GM18499 (cell line): Measurements from ENCODE around the gene EPHX1.

Source experiments
- ATAC-seq: cut with Tn5 transposase; IDR thresholded peaks from one replicate; pipeline ENCODE4 v1.9.1; 2021; ENCODE audit warnings: moderate number of reproducible peaks; ENCODE audit not compliant: insufficient read depth, unreplicated experiment

Gene EPHX1

DNA sequence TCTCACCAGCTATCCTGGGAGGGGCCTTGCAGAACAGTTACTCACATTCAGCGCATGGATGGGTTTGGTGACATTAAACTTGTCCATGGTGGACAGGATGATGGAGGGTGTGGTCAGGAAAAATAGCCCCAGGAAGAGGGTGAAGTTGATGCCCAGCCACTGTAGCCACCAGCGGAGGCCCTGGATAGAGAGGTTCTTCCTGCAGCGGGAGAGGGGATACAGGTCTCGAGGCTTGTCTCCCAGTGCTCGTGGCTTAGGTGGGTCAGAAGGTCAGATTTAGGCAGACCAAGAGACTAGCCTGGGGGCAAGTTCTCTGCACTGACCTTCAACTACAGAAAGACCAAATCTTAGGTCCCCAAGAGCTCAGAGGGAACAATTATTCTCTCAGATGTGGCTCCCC, 49.2 kb downstream of the EPHX1 start:
- ATAC-seq, result no peak

DNA sequence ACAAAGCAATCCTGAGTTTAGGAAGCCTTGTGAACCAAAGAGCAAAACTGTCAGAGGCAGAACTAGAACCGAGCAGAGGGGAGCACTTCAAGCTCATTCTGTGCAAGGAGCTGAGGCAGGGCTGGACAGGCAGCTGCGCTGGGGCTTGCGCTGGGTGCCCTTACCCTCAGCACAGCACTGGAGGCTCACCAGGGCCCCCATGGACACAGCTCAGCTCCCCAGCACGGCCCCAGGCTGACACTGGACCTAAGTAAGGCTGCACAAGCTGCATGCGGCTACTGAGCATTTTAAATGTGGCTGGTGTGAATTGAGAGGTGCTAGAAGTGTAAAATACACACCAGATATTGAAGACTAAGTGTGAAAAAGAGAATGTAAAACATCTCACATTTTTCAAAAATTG, 50.2 kb downstream of the EPHX1 start:
- no peak for ATAC-seq

DNA sequence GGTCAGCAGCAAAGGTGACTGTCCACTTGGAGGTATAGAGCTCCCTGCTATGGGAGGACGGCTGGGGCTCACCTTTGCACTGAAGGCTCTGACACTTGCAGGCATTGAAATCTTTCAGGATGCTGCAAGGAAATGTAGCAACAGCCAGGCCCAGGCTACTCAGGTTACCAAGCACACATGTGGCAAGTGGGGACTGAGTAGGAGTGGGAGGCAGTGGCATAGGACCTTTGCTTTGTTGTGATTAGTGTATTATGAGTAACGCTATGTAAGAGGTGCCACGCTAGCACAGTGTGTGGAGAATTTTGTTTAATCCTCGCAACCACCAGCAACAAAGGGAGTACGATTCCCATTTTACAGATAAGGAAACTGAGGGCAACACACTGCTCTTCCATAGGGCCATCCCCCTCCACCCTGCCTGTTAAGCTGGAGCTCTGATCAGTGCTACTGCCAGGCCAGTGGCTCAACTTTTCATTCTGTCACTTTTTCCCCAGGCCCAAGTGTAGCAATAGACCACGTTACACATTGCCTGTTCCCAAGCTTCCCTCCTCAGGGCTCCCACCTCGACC, 51.0 kb downstream of the EPHX1 start:
- no peak for ATAC-seq

DNA sequence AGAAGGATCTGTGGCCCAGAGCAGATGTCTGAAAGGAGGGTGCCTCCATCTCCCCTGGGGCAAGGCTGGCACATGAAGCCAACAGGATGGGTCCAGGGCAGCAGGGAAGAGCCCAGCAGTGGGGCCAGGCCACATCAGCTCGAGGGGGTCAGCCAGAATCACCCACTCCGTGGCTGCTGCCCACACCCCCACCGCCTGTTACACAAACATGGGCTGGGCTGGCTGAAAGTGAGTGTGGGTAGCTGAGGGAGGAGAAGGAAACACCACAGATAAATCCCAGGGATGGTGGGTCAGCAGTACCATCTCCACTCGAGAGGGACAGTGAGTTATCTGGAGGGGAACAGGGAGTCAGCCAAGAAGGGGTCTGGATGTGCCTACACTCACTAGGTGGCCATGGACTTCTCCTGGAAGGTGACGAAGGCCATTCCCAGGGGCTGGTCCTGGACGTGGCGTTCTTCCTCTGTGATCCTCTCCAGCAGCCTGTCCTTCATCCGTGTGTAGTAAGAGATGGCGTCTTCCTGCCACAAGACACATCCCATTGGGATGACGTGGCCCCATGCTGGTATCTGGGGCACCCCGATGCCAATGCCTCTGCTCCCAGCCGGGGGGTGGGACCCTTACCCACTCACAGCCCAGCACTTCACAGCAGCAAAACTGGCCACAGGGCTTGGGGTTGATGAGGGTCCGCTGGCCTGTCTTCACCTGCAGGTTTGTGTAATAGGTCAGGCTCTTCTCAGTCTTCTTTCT, 52.1 kb downstream of the EPHX1 start:
- ATAC-seq, result no peak

DNA sequence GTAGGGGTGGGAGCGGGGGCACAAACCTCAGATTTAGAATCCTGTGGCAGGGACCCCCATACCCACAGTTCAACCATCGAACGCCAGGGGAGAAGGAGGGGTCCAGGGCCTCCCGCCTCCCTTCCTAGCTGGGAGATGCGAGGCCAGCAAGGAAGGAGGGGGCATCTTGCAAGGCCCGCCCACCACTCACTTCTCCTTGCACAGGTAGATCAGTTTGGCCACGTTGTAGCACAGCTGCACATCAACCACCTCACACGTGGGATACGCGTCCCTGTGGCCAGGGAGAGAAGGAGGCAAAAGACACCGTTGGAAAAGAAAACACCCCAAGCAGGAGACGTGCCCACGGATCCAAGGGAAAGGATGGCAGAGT, 52.6 kb downstream of the EPHX1 start:
- ATAC-seq, result no peak

DNA sequence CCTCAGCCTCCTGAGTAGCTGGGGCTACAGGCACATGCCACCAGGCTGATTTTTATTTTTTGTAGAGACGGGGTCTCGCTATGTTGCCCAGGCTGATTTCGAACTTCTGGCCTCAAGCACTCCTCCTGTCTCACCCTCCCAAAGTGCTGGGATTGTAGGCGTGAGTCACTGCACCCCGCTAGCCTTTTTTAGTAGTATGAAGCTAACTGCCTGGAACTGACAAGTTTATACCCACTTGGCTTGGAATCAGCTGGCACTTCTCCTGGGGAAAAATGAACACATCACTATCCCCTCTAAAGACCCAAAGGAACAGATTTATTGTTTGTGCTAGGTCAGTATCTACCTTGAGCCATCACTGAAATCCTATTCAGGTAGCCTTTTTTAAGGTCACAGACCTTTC, 53.2 kb downstream of the EPHX1 start:
- no peak for ATAC-seq

DNA sequence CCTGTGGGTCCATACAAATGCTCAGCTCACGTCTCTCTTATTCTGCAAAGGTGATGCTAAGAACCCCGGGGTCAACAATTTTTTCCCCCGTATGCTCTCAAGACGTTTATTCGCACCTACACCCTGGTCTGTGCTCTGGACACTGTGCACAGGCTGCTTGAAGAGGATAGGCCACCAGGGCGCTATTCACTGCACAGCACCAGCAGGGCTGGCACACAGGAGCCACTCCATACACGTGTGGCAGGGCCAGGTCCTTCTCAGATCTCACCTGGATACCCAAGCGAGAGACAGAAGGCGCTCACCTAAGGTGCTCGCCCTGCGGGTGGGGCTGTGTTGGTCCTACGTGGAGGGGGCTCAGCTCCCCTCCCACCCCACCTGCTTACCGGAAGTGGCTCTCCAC, 55.6 kb downstream of the EPHX1 start:
- no peak for ATAC-seq

DNA sequence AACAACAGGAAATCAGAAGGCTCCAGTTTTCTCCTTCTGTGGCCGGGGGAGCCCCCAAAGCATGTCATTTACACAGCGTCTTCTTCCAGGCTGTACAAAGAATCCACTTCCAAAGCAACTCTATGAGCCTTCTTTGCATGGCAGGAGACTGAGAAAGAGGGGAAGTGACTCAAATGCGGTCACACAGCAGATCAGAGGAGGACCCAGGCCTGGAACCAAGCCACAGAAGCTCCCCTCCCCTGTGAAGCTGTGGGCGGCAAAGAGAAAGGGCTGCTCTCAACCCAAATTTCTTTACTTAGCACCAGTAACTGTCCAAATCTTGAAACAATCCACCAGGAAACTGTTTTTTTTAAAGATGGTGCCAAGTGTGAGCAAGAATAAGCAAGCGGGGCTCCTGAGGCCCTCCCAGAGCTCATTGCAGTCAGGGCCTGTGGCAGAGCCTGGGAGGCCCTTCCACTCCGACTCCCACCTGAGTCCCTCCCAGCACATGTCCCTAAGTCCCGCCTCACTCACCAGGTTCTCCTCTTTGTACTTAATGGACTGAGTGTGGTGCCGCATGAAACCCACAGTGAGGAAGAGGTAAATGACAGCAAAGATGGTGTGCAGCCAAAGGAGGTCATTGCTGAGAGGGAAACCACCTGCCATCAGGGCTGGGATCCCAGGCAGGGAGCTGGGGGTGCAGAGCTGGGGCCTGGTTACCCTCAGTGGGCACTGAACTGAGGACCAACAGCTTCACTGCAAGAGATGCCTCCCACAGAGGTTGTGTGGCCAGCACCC, 56.3 kb downstream of the EPHX1 start:
- ATAC-seq, result peak; percentile 55

DNA sequence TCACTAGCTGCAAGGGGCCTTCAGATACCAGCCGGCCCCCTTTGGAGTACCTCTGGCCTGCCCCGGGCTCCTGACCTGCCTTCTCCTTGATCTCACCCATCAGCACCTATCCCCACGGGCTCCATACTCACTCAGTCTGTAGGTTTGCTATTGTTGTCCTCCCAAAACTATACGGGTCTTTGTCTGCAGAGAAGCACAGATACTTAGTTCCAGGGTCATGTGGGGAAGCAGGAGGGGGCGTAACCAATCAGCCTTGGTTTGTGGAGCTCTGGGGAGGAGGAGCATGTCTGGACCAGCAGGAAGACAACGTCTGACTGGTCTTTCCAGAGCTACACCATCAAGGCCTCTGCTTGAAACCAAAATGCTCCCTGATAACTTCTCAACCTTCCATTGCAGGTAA, 57.1 kb downstream of the EPHX1 start:
- no peak for ATAC-seq

DNA sequence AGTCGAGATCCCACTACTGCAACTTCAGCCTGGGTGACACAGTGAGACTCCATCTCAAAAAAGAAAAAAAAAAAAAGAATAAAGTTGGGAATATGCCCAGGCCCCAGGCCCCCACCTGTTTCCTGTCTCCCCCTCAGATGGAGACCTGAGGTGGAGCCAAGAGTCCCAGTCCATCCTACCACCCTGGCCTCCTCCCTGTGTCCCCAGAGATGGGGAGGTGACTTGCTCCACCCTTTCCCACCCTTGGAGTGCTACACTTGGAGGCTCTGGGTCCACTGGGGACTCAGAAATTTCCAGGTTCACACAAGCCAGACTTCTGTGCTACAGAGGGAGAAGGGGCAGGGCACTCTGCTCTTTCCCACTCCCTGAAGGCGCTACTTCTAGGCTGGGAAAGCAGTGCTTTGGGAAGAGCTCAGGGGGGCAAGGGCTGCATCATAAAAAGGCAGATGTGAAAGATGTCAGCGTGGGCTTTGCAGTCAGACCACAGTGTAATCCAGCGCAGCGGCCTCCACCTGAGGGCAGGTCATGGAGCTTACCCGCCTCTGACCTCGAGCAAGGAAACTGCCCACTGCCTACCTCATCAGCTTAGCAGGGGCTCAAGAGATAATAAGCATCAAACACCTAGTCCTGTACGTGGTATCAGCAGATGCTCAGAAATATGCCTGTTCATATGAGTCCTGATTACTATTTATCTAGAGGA, 58.9 kb downstream of the EPHX1 start:
- ATAC-seq, result no peak

DNA sequence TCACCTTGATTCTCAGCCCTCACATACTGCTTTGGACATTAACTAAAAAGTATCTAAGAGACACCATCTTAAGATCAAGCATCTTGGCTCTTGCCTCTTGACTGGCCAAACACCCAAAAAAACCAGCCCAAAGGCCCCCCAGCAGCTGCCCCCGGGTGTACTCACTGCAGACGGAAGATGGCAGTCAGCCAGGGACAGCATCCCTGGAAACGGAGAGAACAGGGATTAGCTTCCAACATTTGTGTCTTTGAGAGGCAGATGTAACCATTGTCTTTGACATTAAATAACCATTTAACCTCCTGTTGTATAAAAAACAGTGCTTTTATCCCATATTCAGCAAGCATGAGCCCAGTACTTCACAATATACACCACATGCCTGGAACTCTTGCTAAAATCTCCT, 61.0 kb downstream of the EPHX1 start:
- ATAC-seq, result no peak

DNA sequence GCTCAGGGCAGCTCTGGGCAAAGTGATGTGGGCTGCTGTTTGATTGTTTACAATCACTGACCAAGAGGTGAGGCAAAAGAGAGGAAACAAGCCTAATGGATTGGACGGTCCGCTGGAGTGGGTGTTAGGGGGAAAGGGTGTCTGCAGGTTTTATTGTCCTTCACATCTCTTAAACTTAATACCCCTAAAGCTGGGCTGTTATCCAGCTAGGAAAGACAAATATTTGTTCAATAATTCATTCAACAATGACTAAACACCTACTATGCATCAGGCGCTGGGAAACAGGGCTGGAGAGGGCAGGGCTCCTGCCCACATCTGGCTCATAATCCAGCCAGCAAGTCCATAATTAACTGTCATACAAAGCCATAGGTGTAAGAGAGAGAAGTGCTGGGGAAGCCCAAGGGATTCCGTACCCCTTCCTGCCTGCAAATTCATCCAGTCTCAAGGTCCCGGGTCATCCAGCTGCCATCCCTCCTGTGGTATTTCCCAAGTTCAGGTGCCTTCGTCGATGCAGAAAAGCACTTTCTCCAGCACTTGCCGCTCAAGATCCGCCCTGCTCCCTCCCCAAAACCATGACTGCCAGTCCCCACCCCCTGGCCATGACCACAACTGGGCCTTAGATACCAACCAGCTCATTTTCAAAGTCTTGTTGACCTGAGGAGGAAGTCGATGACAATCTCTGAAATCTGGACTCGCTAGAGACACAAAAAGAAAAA, 61.6 kb downstream of the EPHX1 start:
- no peak for ATAC-seq

DNA sequence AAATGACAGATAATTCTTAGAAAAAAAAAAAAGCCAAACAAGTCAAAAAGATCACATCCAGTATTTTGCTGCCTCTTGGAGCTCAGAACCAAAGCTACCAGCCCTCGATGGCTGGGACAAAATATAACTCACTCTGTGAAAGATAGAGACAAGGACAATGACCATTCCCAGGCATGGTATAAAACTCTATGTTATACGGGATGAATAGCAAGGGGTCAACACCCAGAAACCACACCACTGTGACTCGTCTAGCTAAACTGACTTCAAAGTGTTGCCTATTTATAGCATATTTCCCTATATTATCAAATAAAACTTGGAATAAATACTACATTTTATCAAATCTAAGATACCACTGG, 62.1 kb downstream of the EPHX1 start:
- no peak for ATAC-seq

DNA sequence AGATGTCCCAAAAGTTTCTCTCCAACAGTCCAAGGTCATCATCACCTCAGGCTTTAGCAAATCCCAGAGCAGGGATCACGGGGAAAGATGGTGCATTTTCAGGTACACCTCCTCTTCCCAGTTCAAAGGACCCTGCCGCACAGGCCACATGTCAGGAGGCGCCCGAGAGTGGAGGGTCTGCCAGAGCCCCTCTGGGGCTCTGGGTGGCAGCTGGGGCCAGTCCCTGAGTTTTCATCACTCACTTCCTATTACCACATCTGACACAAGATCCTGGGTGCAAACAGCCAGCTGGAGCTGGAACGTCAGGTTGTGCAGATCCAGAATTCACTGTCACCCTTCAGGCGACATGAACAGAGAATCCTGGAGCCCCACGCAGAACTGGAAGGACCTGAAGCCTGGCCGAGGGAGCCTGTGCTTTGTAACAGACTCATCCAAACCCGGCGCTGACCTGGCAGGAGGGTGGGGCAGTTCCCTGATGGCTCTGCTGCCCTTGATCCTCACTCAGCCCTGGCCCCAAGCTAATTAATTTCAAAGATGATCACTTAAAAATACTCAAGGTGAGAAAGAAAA, 63.4 kb downstream of the EPHX1 start:
- no peak for ATAC-seq

DNA sequence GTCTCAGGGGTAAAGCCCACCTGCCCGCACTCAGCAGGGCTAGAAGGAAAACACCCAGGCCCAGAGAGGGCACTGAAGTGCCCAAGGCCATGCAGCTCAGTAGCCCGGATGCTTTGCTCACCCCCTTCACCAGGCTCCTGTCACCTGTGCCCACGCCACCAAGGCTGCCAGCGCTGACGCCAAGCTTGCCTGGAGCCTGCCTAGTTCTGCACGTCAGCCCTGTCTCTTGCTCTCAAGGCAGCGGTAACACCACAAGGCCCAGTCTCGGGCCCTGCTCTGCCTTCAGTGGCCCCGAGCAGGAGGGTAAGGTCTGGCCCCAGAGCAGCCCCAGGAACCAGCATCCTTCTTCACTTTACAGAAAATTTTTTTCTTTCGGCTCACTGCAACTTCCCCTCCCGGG, 64.5 kb downstream of the EPHX1 start:
- ATAC-seq, result no peak

DNA sequence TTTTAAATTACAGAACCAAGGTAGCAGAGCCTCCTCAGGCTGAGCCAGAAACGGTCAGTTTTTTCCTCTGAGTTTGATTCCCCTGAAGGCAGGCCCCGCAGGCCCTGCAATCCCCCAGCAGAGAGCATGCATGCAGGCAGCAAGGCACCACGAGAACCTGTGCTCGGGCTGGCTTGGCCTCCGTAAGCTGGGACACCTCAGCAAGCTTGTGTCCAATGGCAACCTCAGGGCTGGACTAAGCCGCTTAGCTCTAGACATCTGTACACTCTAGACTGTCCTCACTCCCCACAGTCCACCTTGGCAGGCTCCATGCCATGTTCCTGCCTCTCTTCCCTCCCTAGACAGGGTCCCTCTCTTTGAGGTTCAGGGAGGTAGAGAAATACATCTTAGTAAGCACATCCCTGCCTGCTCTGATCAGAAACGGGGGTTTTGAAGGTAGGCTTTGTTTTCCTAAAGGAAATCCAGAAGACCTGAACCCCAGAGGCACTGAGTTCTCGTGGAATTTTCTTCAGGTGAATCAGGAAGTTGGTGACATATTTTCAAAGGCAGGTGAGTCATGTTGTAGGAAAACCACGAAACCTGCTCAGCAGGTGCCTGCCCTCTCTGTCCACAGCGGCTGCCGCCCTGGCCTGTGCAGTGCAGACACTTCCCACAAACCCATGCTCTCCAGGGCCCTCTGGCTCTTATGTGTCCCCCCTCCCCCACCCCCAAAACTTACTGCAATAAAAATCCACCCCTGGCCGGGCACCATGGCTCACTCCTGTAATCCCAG, 65.3 kb downstream of the EPHX1 start:
- ATAC-seq, result no peak

DNA sequence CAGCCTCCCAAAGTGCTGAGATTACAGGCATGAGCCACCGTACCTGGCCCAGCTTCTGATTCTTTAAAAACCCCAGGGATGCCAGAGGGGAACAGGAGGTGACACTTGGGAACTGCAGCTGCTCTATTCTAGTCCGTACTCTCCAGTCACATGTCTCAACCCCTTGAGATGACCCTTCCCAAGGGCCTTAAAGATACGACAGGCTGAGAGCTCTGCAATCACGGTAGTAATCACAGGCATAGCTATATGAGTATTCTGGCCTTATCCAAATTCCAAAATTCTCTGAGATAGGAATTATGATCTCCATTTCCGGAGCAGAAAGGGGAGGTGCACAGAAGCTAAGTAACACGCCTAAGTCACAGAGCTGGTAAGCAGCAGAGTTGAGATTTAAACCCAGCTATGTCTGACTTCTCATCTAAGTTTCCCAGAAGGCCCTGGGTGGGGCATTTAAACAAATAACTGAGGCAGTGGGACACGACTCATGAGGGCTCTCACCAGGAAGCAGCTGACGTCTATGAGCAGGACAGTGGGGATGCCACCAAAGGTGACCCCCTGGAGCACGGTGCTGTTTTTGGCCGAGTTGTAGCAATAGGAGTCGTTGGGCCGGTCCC, 67.1 kb downstream of the EPHX1 start:
- ATAC-seq, result no peak

DNA sequence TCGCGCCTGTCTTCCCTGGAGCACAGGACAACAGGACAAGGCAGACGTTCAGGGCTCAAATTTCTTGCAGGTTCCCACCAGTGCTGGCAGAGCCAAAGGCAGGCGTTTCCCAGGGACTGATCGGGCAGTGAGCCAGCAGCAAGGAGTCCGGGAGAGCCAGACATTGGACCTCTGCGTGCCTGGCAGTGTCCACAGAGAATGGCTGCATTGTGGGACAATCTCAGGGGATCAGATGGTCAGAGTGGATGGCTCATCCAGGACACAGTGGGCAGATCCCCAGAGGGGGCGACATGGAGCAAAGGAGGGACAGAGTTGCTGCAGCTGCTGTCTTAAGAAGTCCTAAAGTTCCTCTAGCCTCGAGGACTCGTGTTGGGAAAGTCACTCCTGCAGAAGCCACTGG, 67.7 kb downstream of the EPHX1 start:
- ATAC-seq, result no peak

DNA sequence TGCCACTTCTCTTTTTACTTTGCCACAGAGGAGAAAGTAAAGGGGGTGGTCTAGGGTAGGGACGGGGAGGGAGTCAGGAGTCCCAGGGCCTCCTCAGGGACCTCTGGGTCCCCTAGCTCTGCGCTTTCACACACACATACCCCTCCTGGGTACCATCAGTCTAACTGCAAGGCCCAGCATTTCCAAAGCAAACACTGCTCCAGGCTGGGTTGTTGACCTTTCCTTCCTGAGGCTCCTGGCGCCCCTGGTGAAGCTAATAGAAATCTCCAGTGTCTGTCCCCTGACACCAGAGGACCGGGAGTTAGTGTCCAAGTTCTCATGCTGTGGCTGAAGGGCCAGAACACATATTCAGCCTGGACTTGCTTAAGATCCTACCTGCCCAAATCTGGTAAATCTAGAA, 68.4 kb downstream of the EPHX1 start:
- no peak for ATAC-seq
